Activated T-cell treated with anti-CD3 and anti-CD28 coated beads, Interleukin-2, amount 50 U/mL, for 72 hours (primary cell): Measurements from ENCODE around the gene ATP8A1. TPM values are rescaled to one million over a fixed set of nuclear protein-coding genes. Genes with fewer than 3 reads are reported as not detected.
"Not testable (repeated sequence)": the region's sequence is repeated elsewhere in the genome, so short reads cannot be mapped to it uniquely, and the experiment has no call there.

ENCODE experiments used
- ATAC-seq, 2 donors: fragments of 150-1000 bp; cut with Tn5 transposase; replicated peaks in 1 of 2; 2 replicates each; pipeline ENCODE4 v1.10.0; 2021; ENCODE audit warnings: moderate library complexity in 2 of 2, mild to moderate bottlenecking in 1 of 2
- DNase-seq, 2 donors: peaks; one replicate each; pipeline ENCODE4 v3.0.0; 2021 to 2022; ENCODE audit warnings: mixed read lengths in 1 of 2
- H3K27ac Mint-ChIP-seq: one replicate; pipeline ENCODE4 v1.8.0; 2022; ENCODE audit warnings: mild to moderate bottlenecking, moderate library complexity, mixed read lengths
- H3K27me3 Mint-ChIP-seq: one replicate; pipeline ENCODE4 v1.8.0; 2022; ENCODE audit warnings: low read depth, mixed read lengths
- H3K36me3 Mint-ChIP-seq, 2 donors: one replicate each; pipeline ENCODE4 v1.8.0; 2022; ENCODE audit warnings: mixed read lengths in 2 of 2, mild to moderate bottlenecking in 1 of 2; ENCODE audit not compliant: insufficient read depth in 2 of 2
- H3K4me1 Mint-ChIP-seq: one replicate; pipeline ENCODE4 v1.8.0; 2022; ENCODE audit warnings: low read depth, mixed read lengths
- H3K4me3 Mint-ChIP-seq, 2 donors: one replicate each; pipeline ENCODE4 v1.8.0; 2022; ENCODE audit warnings: mild to moderate bottlenecking in 2 of 2, mixed read lengths in 2 of 2, moderate library complexity in 2 of 2
- H3K9me3 Mint-ChIP-seq, 2 donors: one replicate each; pipeline ENCODE4 v1.8.0; 2022; ENCODE audit warnings: mixed read lengths in 2 of 2
- total RNA-seq, 2 donors: library from RNA; stranded (reverse); gene quantifications; one replicate each; pipeline ENCODE4 v1.2.3, GENCODE V29; 2022

ATP8A1 gene
- total RNA-seq, 2 donors from 2014 or later, result 51.7 to 55.9 TPM

DNA sequence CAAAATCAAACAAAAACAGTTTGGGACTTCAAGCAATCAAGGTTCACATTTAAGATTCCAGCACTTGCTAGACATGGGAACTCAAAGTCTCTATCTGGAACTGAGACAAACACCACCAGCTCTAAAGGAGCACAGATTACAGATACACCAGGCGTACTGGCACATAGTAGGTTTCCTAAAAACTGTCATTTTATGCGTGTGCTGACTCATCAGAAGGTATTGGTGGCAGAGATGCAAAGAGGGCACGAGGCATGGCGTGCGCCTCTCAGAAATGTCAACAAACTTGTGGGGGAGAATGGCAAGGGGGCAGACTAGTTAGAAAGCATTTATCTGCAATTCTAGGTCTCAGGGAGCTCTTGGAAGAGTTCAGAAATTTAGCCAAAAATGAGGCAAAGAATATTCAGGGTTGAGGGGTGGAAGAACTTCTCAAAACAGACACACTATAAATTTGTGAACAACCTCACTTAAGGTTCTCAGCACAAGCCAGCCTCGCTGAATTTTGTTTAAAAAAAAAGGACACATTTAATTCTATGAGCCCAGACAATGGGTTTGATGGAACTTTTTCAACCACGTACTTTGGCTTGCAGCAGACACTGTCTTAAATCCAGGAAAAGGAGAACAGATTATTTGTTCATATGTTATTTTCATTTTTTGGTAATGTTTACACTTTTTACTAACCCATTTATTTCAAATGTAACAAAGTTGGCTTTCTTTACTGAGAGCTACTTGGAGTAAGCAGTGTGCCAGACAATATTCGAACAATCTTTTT lies 159.6 kb downstream of the ATP8A1 start:
- no peaks in the 10 kb centered on the region for H3K27me3 Mint-ChIP-seq
- DNase-seq (no peak), ATAC-seq (no peak)
- H3K4me3 Mint-ChIP-seq, result no peak overlapping the region
- H3K27ac Mint-ChIP-seq, result no peak overlapping the region
- H3K9me3 Mint-ChIP-seq, result no peaks in the 10 kb centered on the region
- H3K36me3 Mint-ChIP-seq, result peaks cover 0 to 1% of the 10 kb centered on the region in 2 donors
- no peaks in the 10 kb centered on the region for H3K4me1 Mint-ChIP-seq

DNA sequence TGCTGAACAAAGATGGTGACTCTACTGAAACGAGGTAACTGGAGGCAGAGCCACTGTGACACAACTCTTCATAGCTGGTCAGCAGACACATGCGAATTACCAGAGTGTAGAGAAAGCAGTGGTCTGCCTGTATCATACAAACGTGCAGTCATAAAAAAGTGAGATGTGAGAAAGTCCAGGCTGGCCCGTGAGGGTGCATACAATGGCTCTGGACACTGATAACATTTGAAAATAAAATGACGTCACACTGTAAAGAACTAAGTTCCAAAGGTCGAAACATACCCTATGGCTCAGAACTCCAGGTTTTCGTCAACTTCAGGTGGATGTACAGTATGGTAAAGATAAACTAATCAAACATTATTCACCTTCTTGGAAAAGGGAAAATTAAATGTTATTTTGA lies 163.9 kb downstream of the ATP8A1 start:
- Mint-ChIP-seq H3K9me3 (no peaks in the 10 kb centered on the region), H3K27me3 (no peaks in the 10 kb centered on the region), H3K4me1 (peaks cover 17% of the 10 kb centered on the region), H3K4me3 (no peak overlapping the region), H3K36me3 (peaks cover 0 to 1% of the 10 kb centered on the region in 2 donors), H3K27ac (no peak overlapping the region)
- ATAC-seq (no peak), DNase-seq (no peak)

DNA sequence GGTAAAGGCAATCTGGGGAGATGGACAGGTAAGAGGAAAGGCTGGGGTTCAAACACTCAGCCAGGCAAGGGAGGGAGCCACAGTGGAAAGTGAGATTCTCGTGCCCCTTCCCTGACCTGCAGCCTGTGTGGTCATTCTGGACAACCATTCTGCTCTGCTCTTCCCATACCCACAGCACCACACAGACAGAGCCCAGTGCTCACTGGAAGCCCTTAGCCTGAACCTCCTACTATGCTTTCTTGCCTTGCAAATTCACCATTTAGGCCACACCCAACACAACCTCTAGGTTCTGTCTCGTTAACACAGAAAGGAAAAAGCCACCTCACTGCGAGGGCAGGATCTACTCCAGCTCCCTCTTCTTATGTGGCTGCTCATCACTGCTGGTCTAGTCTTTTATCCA lies 166.9 kb downstream of the ATP8A1 start:
- H3K36me3 Mint-ChIP-seq, result no peaks in the 10 kb centered on the region
- H3K4me1 Mint-ChIP-seq, result peaks cover 17% of the 10 kb centered on the region
- peak overlapping the region; percentile 17 for H3K27ac Mint-ChIP-seq
- ATAC-seq, result no peak
- H3K9me3 Mint-ChIP-seq, result no peaks in the 10 kb centered on the region
- H3K4me3 Mint-ChIP-seq, result no peak overlapping the region
- DNase-seq, result no peak
- no peaks in the 10 kb centered on the region for H3K27me3 Mint-ChIP-seq

DNA sequence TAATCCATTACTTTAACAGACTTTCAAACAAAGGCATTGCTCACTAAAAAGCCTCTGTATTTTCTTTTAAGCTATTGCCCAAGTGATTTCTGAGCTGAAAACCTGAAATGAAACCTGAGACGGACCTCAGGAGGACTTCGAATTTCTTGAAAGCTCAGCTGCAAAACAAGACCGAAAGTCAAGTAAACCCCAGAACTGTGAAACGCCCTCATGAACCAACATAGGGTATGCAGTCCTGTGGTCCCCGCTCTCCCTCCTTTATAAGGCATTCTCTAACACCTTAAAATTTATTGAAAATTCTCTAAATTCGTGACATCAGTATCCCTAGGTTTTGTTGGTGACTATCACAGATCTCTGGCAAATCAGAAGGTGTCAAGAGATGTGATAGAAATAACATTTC lies 167.8 kb downstream of the ATP8A1 start:
- H3K9me3 Mint-ChIP-seq, result no peaks in the 10 kb centered on the region

DNA sequence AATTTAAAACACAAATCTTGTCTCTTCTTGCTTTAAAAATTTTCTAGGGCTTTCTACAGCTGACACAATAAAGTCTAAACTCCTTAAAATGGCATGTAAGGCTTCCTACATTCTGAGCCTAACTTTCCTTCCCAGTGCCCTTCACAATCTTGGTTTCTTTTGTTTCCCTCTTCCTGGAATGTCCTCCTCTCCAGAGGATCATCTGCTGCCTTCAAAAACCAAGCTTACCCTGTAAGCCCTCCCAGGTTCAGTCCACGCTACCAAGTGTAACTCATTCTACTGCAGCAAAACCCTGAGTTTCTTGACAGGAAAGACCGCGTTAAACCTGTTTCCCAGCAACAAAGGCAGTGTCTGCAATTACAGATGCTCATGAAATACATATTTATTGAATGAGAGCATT lies 168.4 kb downstream of the ATP8A1 start:
- Mint-ChIP-seq H3K27me3 (no peaks in the 10 kb centered on the region), H3K36me3 (no peaks in the 10 kb centered on the region), H3K4me1 (peaks cover 17% of the 10 kb centered on the region), H3K4me3 (no peak overlapping the region), H3K27ac (peak overlapping the region; percentile 17), H3K9me3 (no peaks in the 10 kb centered on the region)
- ATAC-seq (no peak), DNase-seq (no peak)

More for the DNA sequence above, 167.8 kb downstream of the ATP8A1 start:
- Mint-ChIP-seq H3K27ac (no peak overlapping the region), H3K27me3 (no peaks in the 10 kb centered on the region), H3K4me3 (no peak overlapping the region), H3K36me3 (no peaks in the 10 kb centered on the region), H3K4me1 (peaks cover 17% of the 10 kb centered on the region)
- ATAC-seq (no peak), DNase-seq (no peak)

DNA sequence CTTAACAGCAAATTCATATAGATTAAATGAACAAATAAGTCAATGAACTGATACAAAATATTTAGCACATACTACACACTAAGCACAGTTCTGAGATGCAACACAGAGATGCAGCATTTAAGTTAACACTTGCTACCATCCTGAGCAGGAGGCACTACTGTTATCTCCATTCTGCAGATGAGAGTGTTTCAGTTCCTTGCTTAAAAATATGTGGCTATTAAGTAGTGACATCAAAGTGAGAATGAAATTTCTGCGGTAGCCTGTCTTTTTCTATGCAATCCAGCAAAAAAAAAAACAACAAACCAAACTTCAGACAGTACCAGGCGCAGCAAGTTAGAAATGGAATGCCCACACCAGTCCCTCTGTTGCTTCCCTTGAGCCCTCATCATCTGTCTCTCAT lies 168.8 kb downstream of the ATP8A1 start:
- no peaks in the 10 kb centered on the region for H3K27me3 Mint-ChIP-seq

DNA sequence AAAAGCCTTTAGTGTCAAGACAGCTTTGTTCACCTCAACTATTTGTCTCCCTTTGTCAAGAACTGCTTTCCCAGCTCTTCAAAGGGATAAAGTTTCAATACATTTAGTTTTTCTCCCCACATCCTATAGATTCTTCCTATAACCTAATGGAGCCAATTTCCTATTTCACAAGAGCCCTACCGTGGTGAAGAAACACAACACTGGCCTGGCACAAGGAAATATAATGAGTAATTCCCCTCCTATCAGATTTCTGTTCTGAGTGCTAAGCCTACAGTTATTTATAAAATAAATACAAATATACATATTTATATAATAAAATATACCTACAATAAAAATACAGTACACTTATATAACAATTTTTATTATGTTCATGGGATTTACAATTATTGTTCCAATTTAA lies 169.7 kb downstream of the ATP8A1 start:
- Mint-ChIP-seq H3K9me3 (no peaks in the 10 kb centered on the region), H3K36me3 (peaks cover 0 to 2% of the 10 kb centered on the region in 2 donors), H3K27me3 (no peaks in the 10 kb centered on the region), H3K27ac (no peak overlapping the region), H3K4me3 (no peak overlapping the region), H3K4me1 (peaks cover 17% of the 10 kb centered on the region)
- ATAC-seq (no peak), DNase-seq (no peak)

More for the DNA sequence above, 168.8 kb downstream of the ATP8A1 start:
- peaks cover 17% of the 10 kb centered on the region for H3K4me1 Mint-ChIP-seq
- no peak for ATAC-seq
- DNase-seq, result no peak
- no peaks in the 10 kb centered on the region for H3K9me3 Mint-ChIP-seq
- no peaks in the 10 kb centered on the region for H3K36me3 Mint-ChIP-seq
- H3K4me3 Mint-ChIP-seq, result no peak overlapping the region
- H3K27ac Mint-ChIP-seq, result no peak overlapping the region

DNA sequence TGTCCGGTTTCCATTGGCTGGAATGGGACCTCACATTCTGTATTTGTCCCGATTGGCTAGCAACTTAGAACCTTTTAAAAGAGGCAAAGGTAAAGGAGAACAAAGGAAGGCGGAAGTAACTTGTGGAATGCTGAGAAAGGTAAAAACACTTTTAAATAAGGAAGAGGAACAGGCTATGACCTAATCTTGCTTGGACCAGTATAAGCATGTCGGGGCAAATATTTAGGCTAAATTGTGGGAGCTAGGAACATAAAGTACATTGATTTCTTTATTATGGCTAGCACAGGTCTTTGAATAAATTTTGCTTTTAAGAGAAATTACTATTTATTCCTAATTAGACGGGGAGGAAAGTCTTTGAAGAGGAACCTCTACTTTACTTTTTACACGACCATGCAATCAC lies 170.7 kb downstream of the ATP8A1 start:
- not testable (repeated sequence) for H3K27me3 Mint-ChIP-seq, DNase-seq, H3K4me3 Mint-ChIP-seq, H3K27ac Mint-ChIP-seq, H3K36me3 Mint-ChIP-seq, ATAC-seq, H3K9me3 Mint-ChIP-seq
- peaks cover 17% of the 10 kb centered on the region for H3K4me1 Mint-ChIP-seq

DNA sequence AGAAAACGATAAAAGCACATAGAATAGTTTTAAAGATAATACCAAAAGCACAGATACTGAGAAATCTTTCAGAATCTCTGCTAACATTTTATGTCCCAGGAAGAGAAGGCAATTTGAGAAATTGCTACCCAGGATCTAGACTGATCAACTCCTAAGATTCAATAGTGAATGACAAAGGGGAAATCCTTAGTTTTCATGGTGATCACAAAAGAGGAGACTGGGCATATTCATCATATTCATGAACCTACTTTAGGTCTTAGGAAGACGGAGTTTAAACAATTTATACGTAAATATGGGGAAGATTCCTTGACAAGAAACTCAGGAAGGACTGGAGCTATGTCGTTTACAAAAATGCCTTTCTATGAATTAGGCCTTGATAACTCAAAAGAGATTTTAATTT lies 172.3 kb downstream of the ATP8A1 start:
- no peak for ATAC-seq
- Mint-ChIP-seq H3K27me3 (no peaks in the 10 kb centered on the region), H3K36me3 (peaks cover 0 to 2% of the 10 kb centered on the region in 2 donors), H3K9me3 (no peaks in the 10 kb centered on the region), H3K4me1 (peaks cover 6% of the 10 kb centered on the region), H3K4me3 (no peak overlapping the region), H3K27ac (no peak overlapping the region)
- DNase-seq, result no peak

DNA sequence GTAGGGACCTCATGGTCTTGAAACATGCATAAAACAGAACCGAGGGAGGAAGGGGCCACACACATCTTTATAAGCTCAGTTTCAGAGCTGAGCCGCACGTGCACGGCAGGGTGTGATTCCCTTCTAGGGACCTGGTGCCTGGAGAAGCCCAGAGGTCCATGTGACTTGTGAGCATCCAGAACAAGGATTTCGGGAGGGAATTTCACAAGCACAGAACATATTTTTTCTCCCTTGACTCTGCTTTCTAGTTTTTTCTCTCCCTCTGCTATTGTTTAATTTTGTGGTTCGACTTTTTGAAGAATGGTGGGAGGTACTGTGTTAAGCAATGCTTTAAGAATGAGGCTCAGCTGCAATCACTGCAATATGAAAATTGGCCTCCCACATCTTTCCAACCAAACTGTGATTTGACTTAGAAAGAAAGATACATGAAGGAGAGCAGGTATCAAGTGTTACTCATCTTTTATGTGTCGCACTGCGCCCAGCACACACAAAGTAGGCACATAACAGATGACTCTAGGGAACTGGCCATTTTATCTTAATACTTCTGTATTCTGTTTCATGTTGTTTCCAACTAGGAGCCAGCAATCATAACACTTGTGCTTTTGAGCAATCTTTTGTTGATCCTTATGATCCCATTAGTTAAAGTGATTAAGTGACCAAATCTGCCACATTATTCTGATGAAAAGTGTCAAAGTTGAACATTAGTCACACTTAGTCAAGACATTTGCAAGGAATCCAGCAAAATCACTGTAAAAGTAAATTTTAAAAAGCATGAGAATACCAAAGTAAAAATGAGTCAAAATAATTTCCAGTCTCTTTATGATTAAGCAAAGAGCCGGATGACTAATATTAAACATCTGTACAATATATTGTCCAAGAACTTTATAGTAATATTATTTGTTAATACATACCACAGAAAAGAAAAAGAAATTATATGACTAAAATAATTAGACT lies 173.2 kb downstream of the ATP8A1 start:
- Mint-ChIP-seq H3K4me1 (peaks cover 3% of the 10 kb centered on the region), H3K36me3 (peaks cover 2 to 3% of the 10 kb centered on the region in 2 donors), H3K27me3 (no peaks in the 10 kb centered on the region), H3K27ac (no peak overlapping the region), H3K4me3 (no peak overlapping the region), H3K9me3 (no peaks in the 10 kb centered on the region)
- ATAC-seq, result no peak
- no peak for DNase-seq

DNA sequence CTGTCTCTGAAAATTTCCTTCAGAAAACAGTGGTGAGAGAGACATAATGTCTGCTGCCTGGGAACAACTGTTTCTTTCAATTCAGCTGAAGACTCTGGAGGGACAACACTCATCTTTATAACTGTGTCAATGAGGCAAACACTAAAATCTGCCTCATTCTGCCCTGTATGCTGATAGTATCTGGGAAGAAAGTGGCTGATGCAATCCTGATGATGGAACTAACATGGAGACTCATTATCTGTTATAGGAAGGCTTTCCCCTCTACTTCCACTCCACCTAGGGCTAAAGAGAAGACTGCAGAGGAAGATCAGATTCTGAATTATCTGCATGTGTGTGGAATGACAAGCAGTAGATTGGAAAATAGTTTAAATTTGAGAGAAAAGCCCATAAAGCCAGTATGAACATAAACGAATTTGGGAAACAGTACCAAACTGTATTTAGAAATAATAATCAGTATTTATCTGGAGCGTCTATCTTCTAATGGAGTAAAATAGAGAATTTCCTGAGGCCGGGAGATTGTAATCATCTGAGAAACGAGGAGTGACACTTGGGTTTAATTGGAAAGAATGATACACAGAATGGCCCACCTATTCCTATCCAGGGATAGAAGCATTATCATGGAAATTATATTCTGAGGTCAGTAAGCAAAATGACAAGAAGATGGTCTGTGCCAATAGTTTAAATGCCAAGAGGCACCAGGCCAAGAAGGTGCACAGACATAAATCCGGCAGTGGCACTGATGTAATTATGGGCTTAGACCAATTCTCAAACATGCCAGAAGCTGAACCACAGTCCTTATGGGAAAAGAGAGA lies 174.2 kb downstream of the ATP8A1 start:
- Mint-ChIP-seq H3K27me3 (no peaks in the 10 kb centered on the region), H3K4me1 (no peaks in the 10 kb centered on the region), H3K9me3 (no peaks in the 10 kb centered on the region), H3K27ac (no peak overlapping the region), H3K4me3 (no peak overlapping the region), H3K36me3 (peaks cover 2 to 3% of the 10 kb centered on the region in 2 donors)
- ATAC-seq (no peak), DNase-seq (no peak)

DNA sequence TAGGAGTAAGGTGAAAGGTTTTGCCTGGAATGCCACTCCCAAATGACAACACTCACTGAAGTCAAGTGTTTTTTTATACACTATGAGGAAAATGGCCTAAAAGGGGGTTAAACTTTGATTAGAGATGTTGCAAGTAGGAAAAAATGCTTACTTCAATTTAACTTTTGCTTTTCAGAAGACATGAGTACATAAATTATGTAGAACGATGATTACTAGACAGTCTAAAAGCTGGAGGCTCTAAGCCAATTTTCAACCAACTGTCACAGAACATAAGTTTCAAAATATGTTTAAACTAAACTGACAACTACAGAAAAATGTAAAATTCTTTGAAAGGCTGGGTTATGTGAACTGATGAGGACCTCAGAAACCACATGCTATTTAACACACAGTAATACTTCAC lies 176.2 kb downstream of the ATP8A1 start:
- no peak for ATAC-seq
- Mint-ChIP-seq H3K4me1 (no peaks in the 10 kb centered on the region), H3K9me3 (no peaks in the 10 kb centered on the region), H3K36me3 (peaks cover 2 to 3% of the 10 kb centered on the region in 2 donors), H3K4me3 (no peak overlapping the region), H3K27ac (no peak overlapping the region), H3K27me3 (no peaks in the 10 kb centered on the region)
- no peak for DNase-seq

DNA sequence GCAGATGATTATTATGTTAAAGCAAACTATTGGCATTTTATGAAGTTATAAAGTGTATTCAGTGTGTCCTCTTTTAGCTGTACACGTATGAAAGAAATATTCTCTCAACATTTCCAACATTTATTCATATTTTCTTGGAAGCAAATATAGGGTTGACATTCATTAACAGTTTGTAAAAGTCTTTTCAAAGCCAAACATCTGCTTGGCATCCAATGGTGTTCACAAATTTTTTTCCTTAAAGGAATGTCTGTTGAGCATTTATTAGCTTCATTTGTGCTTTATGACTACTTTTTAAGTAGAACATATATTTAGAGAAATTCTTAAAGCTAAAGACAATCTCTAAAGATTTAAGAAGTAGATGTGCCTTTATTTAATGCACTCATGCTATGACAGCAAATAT lies 176.6 kb downstream of the ATP8A1 start:
- peaks cover 2 to 3% of the 10 kb centered on the region in 2 donors for H3K36me3 Mint-ChIP-seq
- no peak overlapping the region for H3K4me3 Mint-ChIP-seq
- DNase-seq (no peak), ATAC-seq (no peak)
- no peaks in the 10 kb centered on the region for H3K27me3 Mint-ChIP-seq
- H3K9me3 Mint-ChIP-seq, result no peaks in the 10 kb centered on the region
- no peak overlapping the region for H3K27ac Mint-ChIP-seq
- no peaks in the 10 kb centered on the region for H3K4me1 Mint-ChIP-seq
